Hepatocyte (in vitro differentiated cells): ENCODE measurements around the gene PPM1G.

ENCODE experiments used
- EZH2 ChIP-seq: fragments of 200-600 bp; sonication (generic); IDR thresholded peaks from 2 replicates; pipeline ENCODE4 v1.6.1; 2016; ENCODE audit warnings: antibody characterized with exemption, mild to moderate bottlenecking, borderline replicate concordance
- EZH2phosphoT487 ChIP-seq: fragments of 200-600 bp; sonication (generic); IDR thresholded peaks from one replicate; pipeline ENCODE4 v1.6.1; 2018; ENCODE audit warnings: antibody characterized with exemption, mild to moderate bottlenecking, low read depth, moderate library complexity; ENCODE audit not compliant: unreplicated experiment, severe bottlenecking
- TF ChIP-seq, protein P1 (sequence below): fragments of 200-600 bp; sonication (generic); IDR thresholded peaks from 2 replicates; pipeline ENCODE4 v1.5.1; 2016; ENCODE audit warnings: antibody characterized with exemption, mild to moderate bottlenecking; ENCODE audit not compliant: poor library complexity

DNA sequence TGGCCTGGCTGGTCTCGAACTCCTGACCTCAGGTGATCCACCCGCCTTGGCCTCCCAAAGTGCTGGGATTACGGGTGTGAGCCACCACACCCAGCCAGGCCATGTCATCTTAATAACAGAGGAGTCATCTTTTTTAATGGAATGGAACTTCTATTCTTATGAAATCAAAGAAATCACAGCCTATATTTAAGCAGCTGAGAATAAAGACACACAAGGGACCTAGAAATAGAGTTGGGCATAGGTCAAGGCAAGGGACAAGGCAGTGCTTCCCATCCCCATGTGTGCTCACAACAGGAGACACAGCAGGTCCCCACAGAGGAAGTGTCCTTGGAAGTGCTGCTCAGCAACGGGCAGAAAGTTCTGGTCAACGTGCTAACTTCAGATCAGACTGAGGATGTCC is 35.8 kb downstream of the PPM1G start:
- TF ChIP-seq EZH2: no peak
- TF ChIP-seq, protein P1, sequence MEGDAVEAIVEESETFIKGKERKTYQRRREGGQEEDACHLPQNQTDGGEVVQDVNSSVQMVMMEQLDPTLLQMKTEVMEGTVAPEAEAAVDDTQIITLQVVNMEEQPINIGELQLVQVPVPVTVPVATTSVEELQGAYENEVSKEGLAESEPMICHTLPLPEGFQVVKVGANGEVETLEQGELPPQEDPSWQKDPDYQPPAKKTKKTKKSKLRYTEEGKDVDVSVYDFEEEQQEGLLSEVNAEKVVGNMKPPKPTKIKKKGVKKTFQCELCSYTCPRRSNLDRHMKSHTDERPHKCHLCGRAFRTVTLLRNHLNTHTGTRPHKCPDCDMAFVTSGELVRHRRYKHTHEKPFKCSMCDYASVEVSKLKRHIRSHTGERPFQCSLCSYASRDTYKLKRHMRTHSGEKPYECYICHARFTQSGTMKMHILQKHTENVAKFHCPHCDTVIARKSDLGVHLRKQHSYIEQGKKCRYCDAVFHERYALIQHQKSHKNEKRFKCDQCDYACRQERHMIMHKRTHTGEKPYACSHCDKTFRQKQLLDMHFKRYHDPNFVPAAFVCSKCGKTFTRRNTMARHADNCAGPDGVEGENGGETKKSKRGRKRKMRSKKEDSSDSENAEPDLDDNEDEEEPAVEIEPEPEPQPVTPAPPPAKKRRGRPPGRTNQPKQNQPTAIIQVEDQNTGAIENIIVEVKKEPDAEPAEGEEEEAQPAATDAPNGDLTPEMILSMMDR: no peak
- TF ChIP-seq EZH2phosphoT487: no peak
